Kasumi-1 (cell line): ENCODE results near the gene TNNI2.
"Not testable (repeated sequence)": the region's sequence is repeated elsewhere in the genome, so short reads cannot be mapped to it uniquely, and the experiment has no call there.

Source experiments
- DNase-seq, 2 experiments: peaks; one replicate each; lab custom pipeline; 2025; lab: John Stamatoyannopoulos, UW

Gene TNNI2

DNA sequence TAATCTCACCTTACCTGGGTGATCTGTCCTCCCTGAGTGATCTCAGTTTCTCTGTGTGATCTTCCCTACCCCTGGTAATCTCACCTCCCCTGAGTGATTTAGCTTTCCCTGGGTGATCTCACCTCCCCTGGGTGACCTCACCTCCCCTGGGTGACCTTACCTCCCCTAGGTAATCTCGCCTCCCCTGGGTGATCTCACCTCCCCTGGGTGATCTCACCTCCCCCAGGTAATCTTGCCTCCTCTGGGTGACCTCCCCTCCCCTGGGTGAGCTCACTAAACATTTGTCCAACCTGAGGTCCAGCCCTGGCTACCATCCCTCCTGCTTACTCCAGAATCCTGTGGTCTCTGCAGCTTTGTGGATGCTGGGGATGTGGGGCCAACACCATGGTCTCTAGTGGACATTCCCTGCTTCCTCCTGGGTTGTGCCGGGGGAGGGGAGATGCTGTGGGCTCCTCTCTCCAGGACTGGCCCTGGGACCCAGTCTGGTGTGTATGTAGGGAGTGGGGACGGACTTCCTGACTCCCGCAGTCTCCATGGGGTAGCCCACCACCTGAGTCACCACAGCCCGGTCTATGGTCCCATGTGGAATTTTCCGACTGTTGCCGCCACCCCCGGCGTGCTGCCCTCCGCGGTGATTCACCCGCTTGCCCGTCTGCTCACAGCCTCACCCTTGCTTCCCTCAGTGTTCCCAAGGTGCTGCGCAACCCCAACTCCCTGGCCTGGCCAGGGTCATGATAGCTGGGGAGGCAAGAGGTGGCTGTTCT, 24.0 kb downstream of the TNNI2 start:
- no peak for DNase-seq

DNA sequence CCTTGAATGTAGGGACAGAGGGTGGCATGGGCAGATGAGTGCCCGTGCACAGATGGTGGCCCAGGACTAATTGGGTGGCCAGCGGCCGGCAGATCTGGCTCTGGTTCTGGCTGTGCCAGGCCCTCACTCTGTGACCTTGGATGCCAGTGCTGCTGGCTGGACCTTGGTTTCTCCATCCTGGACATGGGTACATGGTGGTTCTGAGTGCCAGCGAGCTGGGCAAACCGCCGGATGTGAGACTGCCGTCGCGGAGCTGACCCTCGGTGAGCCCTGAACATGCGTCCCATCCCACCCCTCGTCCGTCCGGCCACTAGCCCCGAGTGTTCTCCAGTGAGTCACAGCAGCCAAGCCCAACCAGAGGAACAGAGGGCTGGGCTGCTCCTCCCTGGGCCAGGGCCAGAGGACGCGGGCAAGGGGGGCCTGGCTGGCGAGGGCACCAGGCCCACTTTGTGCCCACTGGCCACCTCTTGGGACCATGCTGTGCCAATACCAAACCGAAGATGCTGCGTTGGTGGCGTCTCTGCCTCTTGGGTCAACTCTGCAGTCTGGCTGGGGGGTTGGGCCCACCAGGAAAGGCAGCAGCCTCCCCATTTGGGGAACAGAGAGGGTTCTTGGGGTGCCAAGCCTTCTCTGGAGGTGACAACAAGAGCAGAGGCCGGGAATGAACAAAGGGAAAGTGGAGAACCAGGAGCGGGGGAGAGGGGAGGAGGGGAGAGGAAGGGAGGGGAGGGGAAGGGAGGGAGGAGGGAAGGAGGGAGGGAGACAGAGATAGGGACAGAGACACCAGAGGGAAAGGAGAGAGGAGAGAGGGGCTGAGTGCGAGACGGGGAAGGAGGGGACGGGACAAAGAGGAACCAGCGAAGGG, 24.8 kb downstream of the TNNI2 start:
- peak; percentile 27 to 52 for DNase-seq

GRCh38 chr11:1864231-1864630, 25.4 kb downstream of the TNNI2 start:
- no peak for DNase-seq

GRCh38 chr11:1864831-1865665, 26.3 kb downstream of the TNNI2 start:
- DNase-seq, result no peak

- no peak for DNase-seq
Observed at GRCh38 chr11:1866226-1866625, 27.4 kb downstream of the TNNI2 start.

DNA sequence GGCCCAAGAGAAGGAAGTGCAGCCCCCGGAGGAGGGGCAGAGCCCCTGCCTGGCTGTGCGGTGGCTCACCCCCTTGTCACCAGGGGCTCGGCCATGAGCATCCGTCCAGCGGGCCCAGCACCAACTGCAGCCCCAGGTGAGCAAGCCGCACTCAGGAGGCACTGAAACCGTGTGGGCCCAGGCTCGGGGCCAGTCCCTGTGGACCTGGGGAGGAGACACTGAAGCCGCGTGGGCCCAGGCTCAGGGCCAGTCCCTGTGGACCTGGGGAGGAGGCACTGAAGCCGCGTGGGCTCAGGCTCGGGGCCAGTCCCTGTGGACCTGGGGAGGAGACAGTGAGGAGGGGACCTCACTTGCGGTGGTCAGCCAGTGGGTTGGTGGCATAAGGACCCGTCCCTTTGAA, 28.0 kb downstream of the TNNI2 start:
- DNase-seq, result no peak

GRCh38 chr11:1867381-1867780, 28.6 kb downstream of the TNNI2 start:
- DNase-seq, result no peak

GRCh38 chr11:1868056-1868635, 29.4 kb downstream of the TNNI2 start:
- DNase-seq, result no peak

DNA sequence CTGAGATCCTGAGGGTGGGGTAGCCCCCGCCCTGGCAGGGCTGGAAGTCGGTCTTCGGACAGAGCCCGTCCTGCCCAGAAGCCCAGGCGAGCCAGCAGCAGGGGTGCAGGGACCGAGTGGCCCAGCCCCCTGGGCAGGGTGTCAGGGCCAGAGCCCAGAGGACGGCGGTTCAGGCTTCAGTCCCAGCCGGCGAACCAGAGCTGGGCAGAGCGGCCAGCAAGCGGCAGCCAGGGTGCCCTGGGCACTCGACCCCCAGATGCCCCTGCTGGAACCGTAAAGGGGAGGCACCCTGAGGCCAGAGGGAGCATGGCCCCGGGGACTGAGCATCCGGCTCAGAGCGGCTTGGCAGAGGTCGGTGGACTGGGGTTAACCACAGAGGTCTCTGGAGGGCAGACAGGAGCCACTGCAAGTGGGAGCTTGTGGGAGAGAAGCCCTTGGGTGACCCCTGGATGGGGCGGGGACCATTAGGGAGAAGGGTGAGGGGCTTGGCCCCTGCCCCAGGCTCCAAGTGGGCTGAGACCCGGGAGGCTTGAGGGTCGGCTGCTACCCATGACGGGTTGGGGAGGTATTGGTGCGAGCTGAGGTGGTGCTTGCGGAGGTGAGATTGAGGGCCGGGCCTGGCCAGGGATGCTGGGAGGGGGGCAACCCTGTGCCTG, 30.0 kb downstream of the TNNI2 start:
- DNase-seq, result no peak

DNA sequence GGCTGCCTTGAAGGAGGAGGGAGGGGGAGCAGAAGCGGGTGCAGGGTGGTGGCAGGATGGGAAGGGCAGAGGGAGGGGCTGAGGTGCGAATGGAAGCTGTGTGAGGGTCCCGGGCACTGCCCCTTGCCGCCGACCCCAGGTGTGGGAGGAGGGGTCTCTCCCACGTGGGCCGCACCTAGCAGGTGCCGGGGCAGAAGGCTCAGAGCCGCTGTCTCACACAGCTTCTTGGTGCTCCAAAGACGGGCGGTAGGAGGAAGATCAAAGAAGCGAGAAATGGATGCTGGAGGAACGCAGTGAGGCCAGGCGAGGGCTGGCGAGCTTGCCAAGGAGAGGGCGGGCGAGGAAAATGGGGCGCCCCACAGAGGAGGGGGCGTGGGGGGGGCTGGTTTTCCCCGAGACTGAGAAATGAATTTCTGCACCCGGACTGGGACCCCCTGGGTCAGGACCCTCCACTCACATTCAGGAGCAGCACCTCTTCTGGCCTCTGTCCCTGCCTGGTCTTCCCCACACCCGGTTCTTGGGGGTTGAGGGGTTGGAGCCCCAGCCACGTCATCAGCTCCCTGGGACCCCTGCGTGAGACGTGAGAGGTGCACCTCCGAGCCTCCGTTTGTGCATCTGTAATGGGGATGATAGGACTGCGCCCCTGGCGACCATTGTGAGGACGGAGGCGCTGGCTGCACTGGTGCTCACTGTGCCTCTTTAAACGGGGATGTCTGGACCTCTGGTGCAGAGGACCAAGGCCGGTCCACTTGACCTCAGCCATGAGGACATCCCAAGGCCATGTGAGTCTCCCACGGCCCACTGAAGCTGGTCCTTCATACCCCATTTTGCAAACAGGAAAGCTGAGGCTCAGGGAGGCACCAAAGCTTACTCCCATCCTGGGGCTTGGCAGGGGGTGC, 30.9 kb downstream of the TNNI2 start:
- DNase-seq, result peak; percentile 22 to 57

DNA sequence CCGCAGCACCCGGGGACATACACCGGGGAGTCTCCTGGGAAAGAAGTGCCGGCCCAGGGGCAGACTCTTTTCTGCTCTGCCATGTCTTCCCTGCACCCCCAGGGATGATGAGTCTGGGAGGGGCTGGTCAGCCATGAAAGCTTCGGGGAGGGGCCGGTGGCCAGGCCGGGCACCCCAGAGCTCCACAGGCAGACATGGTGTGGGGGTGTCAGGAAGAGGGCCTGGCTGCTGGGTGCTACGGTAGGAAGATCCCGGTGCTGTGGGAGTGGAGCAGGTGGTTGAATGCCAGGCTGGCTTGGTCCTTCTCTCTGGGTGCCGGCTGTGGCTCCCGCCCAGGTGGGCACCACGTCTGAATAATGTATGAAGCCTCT, 31.5 kb downstream of the TNNI2 start:
- DNase-seq, result no peak

GRCh38 chr11:1870721-1871466, 32.1 kb downstream of the TNNI2 start:
- no peak for DNase-seq

DNA sequence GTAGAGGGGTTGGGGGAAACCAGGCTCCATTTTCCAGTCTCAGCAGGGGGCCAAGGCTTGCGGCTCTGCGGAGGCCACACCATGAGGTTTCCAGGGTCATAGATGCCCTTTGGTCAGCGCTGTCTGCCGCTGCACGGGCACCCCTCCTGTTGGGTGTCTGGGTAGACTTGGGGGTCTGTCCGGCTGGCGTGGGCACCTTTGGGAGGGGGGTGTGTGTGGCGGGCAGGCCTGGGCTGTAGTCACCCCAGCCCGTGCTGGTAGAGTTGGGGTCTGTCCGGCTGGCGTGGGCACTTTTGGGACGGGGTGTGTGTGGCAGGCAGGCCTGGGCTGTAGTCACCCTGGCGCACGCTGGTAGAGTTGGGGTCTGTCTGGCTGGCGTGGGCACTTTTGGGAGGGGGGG, 32.8 kb downstream of the TNNI2 start:
- no peak for DNase-seq

GRCh38 chr11:1872267-1872985, 33.6 kb downstream of the TNNI2 start:
- no peak for DNase-seq

DNA sequence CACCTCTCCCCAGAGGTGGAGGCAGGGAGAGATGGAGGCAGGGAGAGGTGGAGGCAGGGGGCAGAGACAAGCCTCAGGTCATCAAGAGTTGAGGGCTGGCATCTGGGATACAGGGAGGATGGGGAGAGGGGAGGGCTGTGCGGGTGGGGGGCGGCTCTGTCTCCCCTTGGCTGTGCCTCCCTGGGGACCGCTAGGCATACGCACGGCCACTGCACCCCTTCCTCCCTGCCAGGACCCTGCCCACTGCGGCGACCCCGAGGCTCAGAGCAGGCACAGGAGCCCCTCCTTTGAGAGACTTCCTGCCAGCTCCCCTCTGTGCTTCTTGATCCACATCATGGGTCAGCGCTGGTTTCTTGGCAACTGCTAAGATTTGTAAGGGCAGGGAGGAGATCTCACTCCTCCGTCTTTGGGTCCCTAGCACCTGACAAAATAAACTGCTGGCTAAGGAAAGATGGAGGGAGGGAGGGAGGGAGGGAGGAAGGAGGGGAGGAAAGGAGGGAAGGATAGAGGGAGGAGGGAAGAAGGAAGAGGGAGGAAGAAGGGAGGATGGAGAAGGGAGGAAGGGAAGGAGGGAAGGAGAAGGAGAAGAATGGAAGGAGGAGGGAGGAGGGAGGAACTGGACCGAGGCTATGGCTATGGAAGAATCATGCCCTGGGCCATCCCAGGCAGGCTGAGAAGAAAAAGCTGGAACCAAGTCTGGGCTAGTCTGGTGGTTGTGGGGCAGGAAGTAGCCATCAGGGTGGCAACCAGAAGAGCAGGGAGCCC, 34.4 kb downstream of the TNNI2 start:
- DNase-seq, result no peak

DNA sequence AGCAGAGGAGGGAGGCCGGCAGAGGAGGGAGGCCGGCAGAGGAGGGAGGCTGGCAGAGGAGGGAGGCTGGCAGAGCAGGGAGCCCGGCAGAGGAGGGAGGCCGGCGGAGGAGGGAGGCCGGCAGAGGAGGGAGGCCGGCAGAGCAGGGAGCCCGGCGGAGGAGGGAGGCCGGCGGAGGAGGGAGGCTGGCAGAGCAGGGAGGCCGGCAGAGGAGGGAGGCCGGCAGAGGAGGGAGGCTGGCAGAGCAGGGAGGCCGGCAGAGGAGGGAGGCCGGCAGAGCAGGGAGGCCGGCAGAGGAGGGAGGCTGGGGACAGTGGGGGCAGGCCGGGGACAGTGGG, 35.0 kb downstream of the TNNI2 start:
- not testable (repeated sequence) for DNase-seq

- DNase-seq, result not testable (repeated sequence)
Observed at GRCh38 chr11:1874441-1875092, 35.8 kb downstream of the TNNI2 start.
